ENCODE results near the gene SRD5A1. TPM values are rescaled to one million over a fixed set of nuclear protein-coding genes. Genes with fewer than 3 reads are reported as not detected.

SRD5A1 gene
- total RNA-seq, 1 experiment from 2014 or later, result 24.7 TPM

GRCh38 chr5:6615034-6615815 is 18.0 kb upstream of the SRD5A1 start (continued):
- TF ChIP-seq EZH2 (IDR thresholded peaks at IDR 0.05), result no peak

- no TSS peak for BruUV-seq (replicated peaks)
- Histone ChIP-seq H3K4me2 (ENCODE audit: low read length) (no peak overlapping the region), H4K20me1 (ENCODE audit: insufficient read depth) (peaks cover 33% of the 10 kb centered on the region; the same call in 1 of the 2 replicates), H3K9me3 (ENCODE audit: control insufficient read depth in 1 of 2, insufficient read depth in 1 of 2, low read depth in 1 of 2, low read length in 2 of 2) (no peaks in the 10 kb centered on the region), H3K36me3 (ENCODE audit: control insufficient read depth in 1 of 2, insufficient read depth in 2 of 2, low read length in 2 of 2) (peaks cover 86 to 87% of the 10 kb centered on the region in 2 experiments), H3K27ac (ENCODE audit: low read depth, low read length) (no peak overlapping the region), H3K9me2 (ENCODE audit: insufficient read depth) (no peaks in the 10 kb centered on the region), H3K27me3 (ENCODE audit: insufficient read depth, low read length) (no peaks in the 10 kb centered on the region), H2AFZ (ENCODE audit: low read depth, low read length, poor library complexity, severe bottlenecking) (no peak overlapping the region), H3K79me2 (ENCODE audit: insufficient read depth, low read length) (peaks cover 98% of the 10 kb centered on the region), H3K9ac (ENCODE audit: low read length) (no peak overlapping the region), H3K4me1 (ENCODE audit: control insufficient read depth in 1 of 2, insufficient read depth in 2 of 2, low read length in 2 of 2) (no peaks in the 10 kb centered on the region), H3K4me3 (replicated peaks in 1 of 2; ENCODE audit: low read depth in 1 of 2, low read length in 2 of 2) (no peak overlapping the region)
- ChIA-PET CTCF (no interaction called here), POLR2A (no interaction called here), RAD21 (ENCODE audit: low non-redundant PET in 1 of 2, low total read pairs in 2 of 2, uncharacterized antibody in 2 of 2, unreplicated experiment in 2 of 2) (no interaction called here)
- DNase-seq (ENCODE audit: low read depth, low spot score) (no peak), ATAC-seq (no peak)
- TF ChIP-seq, protein P1, sequence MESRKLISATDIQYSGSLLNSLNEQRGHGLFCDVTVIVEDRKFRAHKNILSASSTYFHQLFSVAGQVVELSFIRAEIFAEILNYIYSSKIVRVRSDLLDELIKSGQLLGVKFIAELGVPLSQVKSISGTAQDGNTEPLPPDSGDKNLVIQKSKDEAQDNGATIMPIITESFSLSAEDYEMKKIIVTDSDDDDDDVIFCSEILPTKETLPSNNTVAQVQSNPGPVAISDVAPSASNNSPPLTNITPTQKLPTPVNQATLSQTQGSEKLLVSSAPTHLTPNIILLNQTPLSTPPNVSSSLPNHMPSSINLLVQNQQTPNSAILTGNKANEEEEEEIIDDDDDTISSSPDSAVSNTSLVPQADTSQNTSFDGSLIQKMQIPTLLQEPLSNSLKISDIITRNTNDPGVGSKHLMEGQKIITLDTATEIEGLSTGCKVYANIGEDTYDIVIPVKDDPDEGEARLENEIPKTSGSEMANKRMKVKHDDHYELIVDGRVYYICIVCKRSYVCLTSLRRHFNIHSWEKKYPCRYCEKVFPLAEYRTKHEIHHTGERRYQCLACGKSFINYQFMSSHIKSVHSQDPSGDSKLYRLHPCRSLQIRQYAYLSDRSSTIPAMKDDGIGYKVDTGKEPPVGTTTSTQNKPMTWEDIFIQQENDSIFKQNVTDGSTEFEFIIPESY (IDR thresholded peaks at IDR 0.05; ENCODE audit: extremely low read depth, insufficient replicate concordance, low read length), result no peak
- TF ChIP-seq CBX3 (IDR thresholded peaks at IDR 0.05; ENCODE audit: low read depth) (no peak), ELF1 (IDR thresholded peaks at IDR 0.05; ENCODE audit: borderline replicate concordance, low read depth) (no peak), EGR1 (IDR thresholded peaks at IDR 0.05; ENCODE audit: low read depth) (no peak), ZNF274 (IDR thresholded peaks at IDR 0.05; ENCODE audit: low read depth, low read length) (no peak), RAD21 (IDR thresholded peaks at IDR 0.05; ENCODE audit: low read depth) (no peak), POLR2AphosphoS5 (IDR thresholded peaks at IDR 0.05; ENCODE audit: low read depth, low read length) (no peak), FOSL1 (IDR thresholded peaks at IDR 0.05; ENCODE audit: low read depth) (no peak), JUND (IDR thresholded peaks at IDR 0.05) (no peak), EZH2phosphoT487 (IDR thresholded peaks at IDR 0.05; ENCODE audit: borderline replicate concordance) (no peak), SIN3A (IDR thresholded peaks at IDR 0.05; ENCODE audit: low read depth) (no peak)
- intact Hi-C loops (cut with micrococcal nuclease), result loop anchor here (10.0 kb wide), 1 partner anchor 242 kb away; the partner anchor contains the start of gene MED10
Measured at GRCh38 chr5:6616632-6617031, 16.6 kb upstream of the SRD5A1 start.

Measured in HCT116 (cell line).